GM12873 (cell line): Measurements from ENCODE around the gene PKP1.

Experiments
- CTCF ChIP-seq: IDR thresholded peaks from 2 replicates; pipeline ENCODE4 v1.5.1; 2012; ENCODE audit warnings: low read depth, mild to moderate bottlenecking, moderate library complexity, low read length, control low read depth; ENCODE audit not compliant: insufficient read depth; ENCODE audit errors: missing control alignments

The PKP1 gene

GRCh38 chr1:201381130-201381529 is 97.8 kb downstream of the PKP1 start:
- no peak for TF ChIP-seq CTCF
